HepG2 (cell line): ENCODE results near the gene MYO7B. TPM values are rescaled to one million over a fixed set of nuclear protein-coding genes. Genes with fewer than 3 reads are reported as not detected.
A peak's percentile ranks its signal among the peaks of the same experiment; 100 is the strongest.

ENCODE experiments used
- ATAC-seq: fragments of 200-7000 bp; cut with Tn5 transposase; 3 replicates; pipeline ENCODE4 v1.9.1; 2020; ENCODE audit warnings: mild to moderate bottlenecking, moderate library complexity
- BruUV-seq: library from RNA; stranded (reverse); fragments of 400-500 nt; replicated peaks from 2 replicates; lab custom pipeline; 2021; lab: Mats Ljungman, UMichigan
- CTCF ChIA-PET: fragments of 300-600 bp; formaldehyde crosslinking; extraction: SDS; loops from one replicate; lab custom pipeline; 2021; ENCODE audit warnings: low total read pairs, inconsistent platforms, low intra/inter-chr PET ratio; lab: Yijun Ruan, JAX
- POLR2A ChIA-PET: fragments of 350-600 bp; sonication (Branson Sonifier 250); formaldehyde crosslinking; loops from one replicate; lab custom pipeline; 2020; ENCODE audit warnings: antibody characterized with exemption, inconsistent platforms; lab: Yijun Ruan, JAX
- DNase-seq: peaks from one replicate; pipeline ENCODE4 v3.0.0-alpha.2; 2015; ENCODE audit warnings: low spot score
- FAIRE-seq: peaks from 3 replicates; lab custom pipeline; 2011; peaks lifted over from hg19 to GRCh38; lab: Jason Lieb, UNC
- H2AFZ ChIP-seq: one replicate; pipeline ENCODE4 v1.6.1; 2011; ENCODE audit warnings: low read length, inconsistent platforms
- H3K27ac ChIP-seq: fragments of 300-600 bp; 3 replicates; pipeline ENCODE4 v1.8.0; 2011; ENCODE audit warnings: mixed run types, mild to moderate bottlenecking, mixed read lengths, low read length, inconsistent platforms; ENCODE audit not compliant: insufficient read depth; ENCODE audit errors: extremely low read length
- H3K27me3 ChIP-seq, 2 experiments: fragments of 200-600 bp in 1 of 2; 2 replicates in 1 of 2; 3 replicates in 1 of 2; pipeline versions ENCODE4 v1.6.0 to v1.8.0; 2011; ENCODE audit warnings: low read length in 2 of 2, mild to moderate bottlenecking in 2 of 2, moderate library complexity in 2 of 2, inconsistent platforms in 1 of 2; ENCODE audit not compliant: insufficient read depth in 2 of 2, control insufficient read depth in 1 of 2
- H3K36me3 ChIP-seq, 2 experiments: fragments of 200-600 bp in 1 of 2; replicated peaks in 1 of 2; 2 replicates in 1 of 2; 3 replicates in 1 of 2; pipeline versions ENCODE4 v1.5.1 to v1.8.0; 2011; ENCODE audit warnings: low read length in 2 of 2, inconsistent platforms in 1 of 2; ENCODE audit not compliant: insufficient read depth in 2 of 2, control insufficient read depth in 1 of 2
- H3K4me1 ChIP-seq: 2 replicates; pipeline ENCODE4 v1.5.1; 2012; ENCODE audit warnings: low read length, inconsistent platforms; ENCODE audit not compliant: insufficient read depth
- H3K4me2 ChIP-seq: 2 replicates; pipeline ENCODE4 v1.6.0; 2011; ENCODE audit warnings: low read depth, low read length, inconsistent platforms
- H3K4me3 ChIP-seq, 3 experiments: fragments of 200-600 bp in 1 of 3; sonication (generic), shearing (Covaris generic) in 1 of 3; replicated peaks in 1 of 3; 2 replicates each; pipeline ENCODE4 v1.5.1; 2011 to 2016; ENCODE audit warnings: low read length in 3 of 3, inconsistent platforms in 2 of 3, low read depth in 2 of 3, mild to moderate bottlenecking in 2 of 3, control low read depth in 1 of 3, mixed read lengths in 1 of 3; ENCODE audit not compliant: insufficient read depth in 1 of 3
- H3K79me2 ChIP-seq: one replicate; pipeline ENCODE4 v1.6.1; 2011; ENCODE audit warnings: low read length, inconsistent platforms; ENCODE audit not compliant: insufficient read depth
- H3K9ac ChIP-seq: 2 replicates; pipeline ENCODE4 v1.6.0; 2011; ENCODE audit warnings: mild to moderate bottlenecking, low read depth, low read length, inconsistent platforms; ENCODE audit not compliant: insufficient read depth
- H3K9me3 ChIP-seq: 2 replicates; pipeline ENCODE4 v1.5.1; 2012; ENCODE audit warnings: mild to moderate bottlenecking, low read length
- H4K20me1 ChIP-seq: 2 replicates; pipeline ENCODE4 v1.6.0; 2011; ENCODE audit warnings: inconsistent platforms, mild to moderate bottlenecking, low read length, moderate library complexity; ENCODE audit not compliant: insufficient read depth
- FOXK1 ChIP-seq: sonication (generic); formaldehyde crosslinking; IDR thresholded peaks from 2 replicates; pipeline ENCODE4 v1.4.0; 2020; ENCODE audit warnings: low read depth, missing genetic modification reagents, borderline replicate concordance
- JARID2 ChIP-seq: sonication (generic); formaldehyde crosslinking; IDR thresholded peaks from 2 replicates; pipeline ENCODE4 v1.8.1; 2023; ENCODE audit warnings: missing genetic modification reagents, inconsistent platforms; ENCODE audit not compliant: insufficient replicate concordance
- PAF1 ChIP-seq: IDR thresholded peaks from 2 replicates; pipeline ENCODE4 v1.6.1; 2016; ENCODE audit warnings: missing genetic modification reagents, missing compliant biosample characterization
- RAD51 ChIP-seq: fragments of 450-650 bp; IDR thresholded peaks from 2 replicates; pipeline ENCODE4 v1.6.1; 2016; ENCODE audit warnings: borderline replicate concordance
- RARG ChIP-seq: sonication (generic); formaldehyde crosslinking; IDR thresholded peaks from 2 replicates; pipeline ENCODE4 v1.4.0; 2020; ENCODE audit warnings: low read depth, mild to moderate bottlenecking, missing genetic modification reagents
- RBAK ChIP-seq: sonication (generic); formaldehyde crosslinking; IDR thresholded peaks from 2 replicates; pipeline ENCODE4 v1.5.1; 2020; ENCODE audit warnings: mild to moderate bottlenecking, missing genetic modification reagents
- RBFOX2 ChIP-seq: fragments of 200-400 bp; formaldehyde crosslinking; IDR thresholded peaks from 2 replicates; pipeline ENCODE4 v1.6.1; 2017; ENCODE audit warnings: low read depth, mild to moderate bottlenecking, low read length
- SP2 ChIP-seq: sonication (generic); formaldehyde crosslinking; IDR thresholded peaks from 2 replicates; pipeline ENCODE4 v1.5.1; 2020; ENCODE audit warnings: mild to moderate bottlenecking, missing genetic modification reagents
- SP4 ChIP-seq: sonication (generic); formaldehyde crosslinking; IDR thresholded peaks from 2 replicates; pipeline ENCODE4 v1.8.1; 2023; ENCODE audit warnings: mild to moderate bottlenecking, missing genetic modification reagents
- ZFP90 ChIP-seq: sonication (generic); formaldehyde crosslinking; IDR thresholded peaks from 2 replicates; pipeline ENCODE4 v1.8.0; 2022; ENCODE audit warnings: missing genetic modification reagents, mild to moderate bottlenecking, inconsistent platforms, borderline replicate concordance
- ZFX ChIP-seq: sonication (generic); formaldehyde crosslinking; IDR thresholded peaks from 2 replicates; pipeline ENCODE4 v1.4.0; 2020; ENCODE audit warnings: mild to moderate bottlenecking, low read depth, missing genetic modification reagents, moderate library complexity
- ZMYM2 ChIP-seq: sonication (generic); formaldehyde crosslinking; IDR thresholded peaks from 2 replicates; pipeline ENCODE4 v1.8.0; 2022; ENCODE audit warnings: mild to moderate bottlenecking, missing genetic modification reagents
- ZNF10 ChIP-seq: sonication (generic); formaldehyde crosslinking; IDR thresholded peaks from 2 replicates; pipeline ENCODE4 v1.4.0; 2020; ENCODE audit warnings: mild to moderate bottlenecking, low read depth, missing genetic modification reagents, borderline replicate concordance
- ZNF101 ChIP-seq: sonication (generic); formaldehyde crosslinking; IDR thresholded peaks from 2 replicates; pipeline ENCODE4 v1.4.0; 2020; ENCODE audit warnings: mild to moderate bottlenecking, low read depth, missing genetic modification reagents, borderline replicate concordance
- ZNF230 ChIP-seq: sonication (generic); formaldehyde crosslinking; IDR thresholded peaks from 2 replicates; pipeline ENCODE4 v1.4.0; 2020; ENCODE audit warnings: mild to moderate bottlenecking, missing genetic modification reagents
- ZNF570 ChIP-seq: sonication (generic); formaldehyde crosslinking; IDR thresholded peaks from 2 replicates; pipeline ENCODE4 v1.4.0; 2020; ENCODE audit warnings: mild to moderate bottlenecking, missing genetic modification reagents, borderline replicate concordance
- ZNF713 ChIP-seq: sonication (generic); formaldehyde crosslinking; IDR thresholded peaks from 2 replicates; pipeline ENCODE4 v1.4.0; 2020; ENCODE audit warnings: mild to moderate bottlenecking, missing genetic modification reagents
- WGBS: methylation state at CpG from one replicate; pipeline ENCODE4 v1.1.6; 2017; ENCODE audit warnings: low lambda C conversion rate; 5-methylcytosine and 5-hydroxymethylcytosine counted together
- in situ Hi-C: cut with HindIII; loops from 2 replicates; pipeline ENCODE4 v1.10.0; 2017; ENCODE audit warnings: low pct_unique_long_range_greater_than_20kb; ENCODE audit not compliant: extremely low pct_ligation_motif_present
- intact Hi-C: fragments of 100-400 bp; cut with micrococcal nuclease; formaldehyde crosslinking; loops from one replicate; pipeline ENCODE4 v1.10.0; 2022; ENCODE audit not compliant: unreplicated experiment
- polyA plus RNA-seq, 8 experiments: library from polyadenylated mRNA; depleted of rRNA in 3 of 8; stranded (reverse) in 7 of 8; unstranded in 1 of 8; fragments of >200 nt; fragmentation: Illumina TruSeq in 4 of 8; extraction: Trizol in 4 of 8; gene quantifications; 2 replicates each; pipeline versions ENCODE4 v1.2.1 to v1.2.3, GENCODE V29; 2011 to 2016; ENCODE audit warnings: low read depth in 4 of 8, missing spikeins in 1 of 8, mixed read lengths in 1 of 8; ENCODE audit not compliant: insufficient read depth in 1 of 8
- total RNA-seq, 5 experiments: library from RNA; depleted of rRNA; stranded (reverse); fragments of >200 nt; fragmentation: Illumina TruSeq; extraction: Trizol; gene quantifications; 2 replicates each; pipeline ENCODE4 v1.2.3, GENCODE V29; 2016; ENCODE audit warnings: low read depth in 1 of 5
- TF ChIP-seq, protein P1 (sequence below): fragments of 450-650 bp; IDR thresholded peaks from 2 replicates; pipeline ENCODE4 v1.6.1; 2017
- TF ChIP-seq, protein P2 (sequence below): IDR thresholded peaks from 2 replicates; pipeline ENCODE4 v1.6.1; 2016; ENCODE audit warnings: low read depth, borderline replicate concordance
- TF ChIP-seq, protein P3 (sequence below): sonication (generic); formaldehyde crosslinking; IDR thresholded peaks from 2 replicates; pipeline ENCODE4 v1.9.0; 2021; ENCODE audit warnings: missing genetic modification reagents, mild to moderate bottlenecking, borderline replicate concordance

The MYO7B gene
- total and polyA plus RNA-seq, 2 of the 13 experiments (the other 11 are each of a cell fraction or from before 2014, with no cell fraction given): not detected

DNA sequence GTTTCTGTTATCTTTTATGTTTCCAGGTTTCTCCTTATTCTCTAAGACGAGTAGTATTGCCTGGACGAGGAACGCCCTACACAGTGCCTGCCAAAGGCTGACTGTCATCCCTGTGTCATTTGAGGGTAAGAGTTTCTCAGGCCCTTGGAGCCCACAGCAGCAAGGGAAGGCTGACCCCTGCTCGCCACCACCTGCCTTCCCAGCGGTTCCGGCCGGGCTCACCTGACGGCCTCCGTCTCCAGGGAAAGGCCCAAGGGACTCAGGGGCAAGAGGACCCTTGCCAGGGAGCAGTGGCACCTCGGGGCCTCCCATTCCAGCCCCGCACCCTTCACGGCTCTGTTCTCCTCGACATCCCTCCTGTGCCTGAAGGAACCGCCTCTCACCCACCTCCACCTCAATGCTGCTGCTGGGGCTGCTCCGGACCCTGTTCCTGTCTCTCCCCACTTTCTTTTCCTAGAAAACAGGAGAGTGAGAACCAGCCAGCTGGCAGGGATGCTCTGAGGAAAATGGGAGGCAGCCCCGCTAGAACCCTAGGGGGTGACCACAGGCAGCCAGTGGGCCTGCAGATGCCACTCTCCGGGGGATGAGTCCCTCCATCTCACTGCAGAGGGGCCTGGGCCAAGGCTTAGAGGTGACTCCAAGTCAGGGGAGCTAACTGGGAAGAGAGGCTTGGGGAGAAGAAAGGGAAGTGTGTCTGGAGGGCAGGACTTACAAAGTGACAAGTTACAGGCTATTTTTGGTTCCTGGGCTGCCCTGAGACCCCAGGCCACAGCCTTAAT is 138.0 kb downstream of the MYO7B start:
- Histone ChIP-seq H3K9ac (no peak overlapping the region), H3K27me3 (peaks cover 16 to 65% of the 10 kb centered on the region in 2 experiments)
- TF ChIP-seq RARG (CRISPR knock-in tag): no peak
- TF ChIP-seq, protein P1, sequence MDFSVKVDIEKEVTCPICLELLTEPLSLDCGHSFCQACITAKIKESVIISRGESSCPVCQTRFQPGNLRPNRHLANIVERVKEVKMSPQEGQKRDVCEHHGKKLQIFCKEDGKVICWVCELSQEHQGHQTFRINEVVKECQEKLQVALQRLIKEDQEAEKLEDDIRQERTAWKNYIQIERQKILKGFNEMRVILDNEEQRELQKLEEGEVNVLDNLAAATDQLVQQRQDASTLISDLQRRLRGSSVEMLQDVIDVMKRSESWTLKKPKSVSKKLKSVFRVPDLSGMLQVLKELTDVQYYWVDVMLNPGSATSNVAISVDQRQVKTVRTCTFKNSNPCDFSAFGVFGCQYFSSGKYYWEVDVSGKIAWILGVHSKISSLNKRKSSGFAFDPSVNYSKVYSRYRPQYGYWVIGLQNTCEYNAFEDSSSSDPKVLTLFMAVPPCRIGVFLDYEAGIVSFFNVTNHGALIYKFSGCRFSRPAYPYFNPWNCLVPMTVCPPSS: no peak
- no peak for TF ChIP-seq PAF1 (CRISPR knock-in tag)
- TF ChIP-seq, protein P2, sequence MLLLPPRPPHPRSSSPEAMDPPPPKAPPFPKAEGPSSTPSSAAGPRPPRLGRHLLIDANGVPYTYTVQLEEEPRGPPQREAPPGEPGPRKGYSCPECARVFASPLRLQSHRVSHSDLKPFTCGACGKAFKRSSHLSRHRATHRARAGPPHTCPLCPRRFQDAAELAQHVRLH (CRISPR knock-in tag): no peak
- no peak for TF ChIP-seq ZNF10
- no peak for TF ChIP-seq SP4 (CRISPR knock-in tag)
- no peak for TF ChIP-seq ZNF713 (CRISPR knock-in tag)
- no peak for TF ChIP-seq ZMYM2 (CRISPR knock-in tag)
- TF ChIP-seq RBFOX2: no peak
- TF ChIP-seq ZFP90 (CRISPR knock-in tag): no peak
- TF ChIP-seq RAD51: no peak
- no peak for TF ChIP-seq RBAK (CRISPR knock-in tag)
- TF ChIP-seq, protein P3, sequence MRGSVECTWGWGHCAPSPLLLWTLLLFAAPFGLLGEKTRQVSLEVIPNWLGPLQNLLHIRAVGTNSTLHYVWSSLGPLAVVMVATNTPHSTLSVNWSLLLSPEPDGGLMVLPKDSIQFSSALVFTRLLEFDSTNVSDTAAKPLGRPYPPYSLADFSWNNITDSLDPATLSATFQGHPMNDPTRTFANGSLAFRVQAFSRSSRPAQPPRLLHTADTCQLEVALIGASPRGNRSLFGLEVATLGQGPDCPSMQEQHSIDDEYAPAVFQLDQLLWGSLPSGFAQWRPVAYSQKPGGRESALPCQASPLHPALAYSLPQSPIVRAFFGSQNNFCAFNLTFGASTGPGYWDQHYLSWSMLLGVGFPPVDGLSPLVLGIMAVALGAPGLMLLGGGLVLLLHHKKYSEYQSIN (CRISPR knock-in tag): no peak
- no peak for TF ChIP-seq ZNF101 (CRISPR knock-in tag)
- TF ChIP-seq ZNF230: no peak
- no peak for TF ChIP-seq FOXK1 (CRISPR knock-in tag)
- TF ChIP-seq JARID2: no peak
- TF ChIP-seq SP2: no peak
- no peak for TF ChIP-seq ZFX (CRISPR knock-in tag)
- no peak for TF ChIP-seq ZNF570 (CRISPR knock-in tag)
- TF ChIP-seq, all 625 proteins: peak for 0
- BruUV-seq: no TSS peak
- DNase-seq: no peak
- Histone ChIP-seq H3K79me2 (no peaks in the 10 kb centered on the region), H3K4me2 (no peak overlapping the region), H4K20me1 (no peaks in the 10 kb centered on the region; the same call in 1 of the 2 replicates), H3K36me3 (no peaks in the 10 kb centered on the region), H3K27ac (no peak overlapping the region), H3K9me3 (no peaks in the 10 kb centered on the region), H3K4me3 (no peak overlapping the region), H2AFZ (no peak overlapping the region), H3K4me1 (peaks cover 27% of the 10 kb centered on the region)
- FAIRE-seq: no peak
- in situ Hi-C loops: no loop called here
- WGBS: 60% methylated on average over 17 of the region's 17 CpGs
- intact Hi-C loops: no loop called here
- POLR2A ChIA-PET: no interaction called here
- CTCF ChIA-PET: no interaction called here
- ATAC-seq: peak; percentile 7
